ENCODE measurements around the gene KIF19. TPM values are rescaled to one million over a fixed set of nuclear protein-coding genes. Genes with fewer than 3 reads are reported as not detected.
"Not testable (repeated sequence)": the region's sequence is repeated elsewhere in the genome, so short reads cannot be mapped to it uniquely, and the experiment has no call there.

Gene KIF19
- total RNA-seq, 1 donor from 2014 or later = 0.23 TPM

DNA sequence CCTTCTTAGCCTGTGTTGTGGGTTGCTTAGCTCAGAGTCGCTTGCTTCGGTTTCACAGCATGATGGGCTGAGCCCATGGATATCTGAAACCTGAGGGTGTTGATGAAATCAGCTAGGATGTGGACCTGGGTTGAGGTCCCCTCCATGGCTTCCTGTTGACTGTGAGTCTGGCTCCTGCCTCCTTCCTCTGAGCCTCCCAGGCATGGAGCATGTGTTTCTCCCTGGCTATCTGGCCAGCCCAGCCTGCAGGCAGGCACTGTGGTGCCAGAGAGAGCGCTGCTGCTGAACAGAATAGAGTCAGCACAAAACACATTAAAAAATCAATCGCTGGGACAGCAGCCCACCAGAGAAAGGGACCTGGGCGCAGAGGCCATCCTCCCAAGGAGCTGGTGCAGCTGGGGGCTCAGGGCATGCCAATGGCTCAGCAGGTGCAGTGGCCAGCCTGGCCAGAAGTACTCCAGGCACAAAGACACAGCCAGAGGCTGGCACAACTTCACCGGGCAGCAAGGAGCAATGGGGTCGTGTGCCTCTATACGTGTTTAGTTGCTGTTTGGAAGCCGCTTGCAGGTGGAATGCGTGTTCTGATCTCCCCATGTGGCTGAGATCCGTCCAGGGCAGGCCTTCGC is 77.6 kb downstream of the KIF19 start:
- DNase-seq = no peak
- TF ChIP-seq, protein P1, sequence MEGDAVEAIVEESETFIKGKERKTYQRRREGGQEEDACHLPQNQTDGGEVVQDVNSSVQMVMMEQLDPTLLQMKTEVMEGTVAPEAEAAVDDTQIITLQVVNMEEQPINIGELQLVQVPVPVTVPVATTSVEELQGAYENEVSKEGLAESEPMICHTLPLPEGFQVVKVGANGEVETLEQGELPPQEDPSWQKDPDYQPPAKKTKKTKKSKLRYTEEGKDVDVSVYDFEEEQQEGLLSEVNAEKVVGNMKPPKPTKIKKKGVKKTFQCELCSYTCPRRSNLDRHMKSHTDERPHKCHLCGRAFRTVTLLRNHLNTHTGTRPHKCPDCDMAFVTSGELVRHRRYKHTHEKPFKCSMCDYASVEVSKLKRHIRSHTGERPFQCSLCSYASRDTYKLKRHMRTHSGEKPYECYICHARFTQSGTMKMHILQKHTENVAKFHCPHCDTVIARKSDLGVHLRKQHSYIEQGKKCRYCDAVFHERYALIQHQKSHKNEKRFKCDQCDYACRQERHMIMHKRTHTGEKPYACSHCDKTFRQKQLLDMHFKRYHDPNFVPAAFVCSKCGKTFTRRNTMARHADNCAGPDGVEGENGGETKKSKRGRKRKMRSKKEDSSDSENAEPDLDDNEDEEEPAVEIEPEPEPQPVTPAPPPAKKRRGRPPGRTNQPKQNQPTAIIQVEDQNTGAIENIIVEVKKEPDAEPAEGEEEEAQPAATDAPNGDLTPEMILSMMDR (IDR thresholded peaks at IDR 0.05) = no peak
- intact Hi-C loops (cut with DNase I) = no loop called here
- Histone ChIP-seq H3K9me3 (no peaks in the 10 kb centered on the region), H3K4me1 (no peaks in the 10 kb centered on the region), H3K27me3 (no peaks in the 10 kb centered on the region), H3K27ac (no peak overlapping the region), H3K36me3 (no peaks in the 10 kb centered on the region), H3K4me3 (no peak overlapping the region)
- no peak for ATAC-seq

DNA sequence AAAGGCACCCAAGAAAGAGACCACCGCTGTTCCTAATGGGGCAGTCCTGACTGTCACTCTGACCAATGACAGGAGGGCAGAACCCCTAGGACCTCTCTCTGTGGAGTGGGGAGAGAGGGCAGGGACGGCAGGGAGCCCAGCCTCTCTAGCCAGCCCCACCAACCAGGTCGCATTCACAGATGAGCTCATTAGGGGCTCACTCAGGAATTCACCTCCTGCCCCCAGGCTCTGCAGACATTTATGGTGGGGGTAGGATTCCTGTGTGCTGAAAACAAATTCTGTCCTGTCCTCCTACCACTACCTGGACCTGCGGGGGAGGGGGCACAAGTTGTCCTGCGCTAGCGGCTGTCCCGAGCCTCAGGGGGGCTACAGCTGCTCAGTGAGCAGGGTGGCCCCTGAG is 78.2 kb downstream of the KIF19 start:
- no peaks in the 10 kb centered on the region for H3K9me3 ChIP-seq
- H3K4me1 ChIP-seq = no peaks in the 10 kb centered on the region
- no peak for ATAC-seq
- no peaks in the 10 kb centered on the region for H3K27me3 ChIP-seq
- intact Hi-C loops (cut with DNase I) = no loop called here
- TF ChIP-seq, protein P1 (IDR thresholded peaks at IDR 0.05) = no peak
- no peak overlapping the region for H3K4me3 ChIP-seq
- DNase-seq = no peak
- no peaks in the 10 kb centered on the region for H3K36me3 ChIP-seq
- H3K27ac ChIP-seq = no peak overlapping the region

DNA sequence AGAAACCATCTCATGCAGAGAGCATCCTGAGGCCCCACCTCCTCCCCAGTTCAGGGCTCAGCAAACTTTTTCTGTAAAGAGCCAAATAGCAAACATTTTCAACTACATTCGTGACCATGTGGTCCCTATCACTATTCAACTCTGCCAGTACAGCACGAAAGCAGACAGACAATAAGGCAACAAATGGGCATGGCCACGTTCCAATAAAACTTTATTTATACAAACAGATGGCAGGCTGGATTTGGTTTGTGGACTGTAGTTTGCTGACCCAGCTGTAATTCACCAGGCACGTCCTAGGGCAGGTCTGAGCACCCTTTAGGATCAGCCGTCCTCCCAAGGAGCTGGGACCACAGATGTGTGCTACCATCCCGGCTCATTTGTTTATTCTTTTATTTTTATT is 78.8 kb downstream of the KIF19 start:
- ATAC-seq (no peak), DNase-seq (no peak)
- intact Hi-C loops (cut with DNase I) = no loop called here
- Histone ChIP-seq H3K4me1 (no peaks in the 10 kb centered on the region), H3K9me3 (no peaks in the 10 kb centered on the region), H3K36me3 (no peaks in the 10 kb centered on the region), H3K27ac (no peak overlapping the region), H3K27me3 (no peaks in the 10 kb centered on the region), H3K4me3 (no peak overlapping the region)
- TF ChIP-seq, protein P1 (IDR thresholded peaks at IDR 0.05) = no peak

DNA sequence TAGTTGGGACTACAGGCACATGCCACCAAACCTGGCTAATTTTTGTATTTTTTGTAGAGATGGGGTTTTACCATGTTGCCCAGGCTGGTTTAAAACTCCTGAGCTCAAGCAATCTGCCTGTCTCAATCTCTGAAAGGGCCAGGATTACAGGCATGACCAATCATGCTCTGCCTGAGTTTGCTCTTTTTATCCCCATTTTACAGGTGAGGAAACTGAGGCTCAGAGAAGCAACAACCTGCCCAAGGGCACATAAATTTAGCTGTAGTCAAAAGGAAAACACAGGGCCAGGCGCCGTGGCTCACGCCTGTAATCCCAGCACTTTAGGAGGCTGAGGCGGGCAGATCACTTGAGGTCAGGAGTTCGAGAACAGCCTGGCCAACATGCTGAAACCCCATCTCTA is 79.3 kb downstream of the KIF19 start:
- H3K36me3 ChIP-seq; H3K27me3 ChIP-seq; ATAC-seq; intact Hi-C loops (cut with DNase I); H3K27ac ChIP-seq; DNase-seq; H3K4me1 ChIP-seq; H3K4me3 ChIP-seq; H3K9me3 ChIP-seq: not testable (repeated sequence)

Other genes with a start within 250 kb of the KIF19 start
- 659 TPM for gene RPL38, start 122.5 kb upstream of the KIF19 start, total RNA-seq
- 7.4 TPM for gene TTYH2, start 112.7 kb upstream of the KIF19 start, total RNA-seq
- not detected for gene DNAI2, start 52.0 kb upstream of the KIF19 start, total RNA-seq
- gene BTBD17, start 35.6 kb downstream of the KIF19 start, total RNA-seq = not detected
- gene GPR142, start 41.3 kb downstream of the KIF19 start, total RNA-seq = not detected
- 48.6 TPM for gene GPRC5C, start 105.9 kb downstream of the KIF19 start, total RNA-seq
- gene CD300A, start 140.4 kb downstream of the KIF19 start, total RNA-seq = 17.5 TPM
- 1.3 TPM for gene CD300LB, start 205.2 kb downstream of the KIF19 start, total RNA-seq
- gene CD300C, start 219.9 kb downstream of the KIF19 start, total RNA-seq = 8.2 TPM
- not detected for gene CD300H, start 241.3 kb downstream of the KIF19 start, total RNA-seq